MM.1S (cell line): ENCODE measurements around the gene ANO10.

Experiments used
- EZH2 ChIP-seq: fragments of 300-600 bp; sonication (generic); optimal IDR thresholded peaks from 2 replicates; pipeline ENCODE3; 2017; ENCODE audit warnings: low read depth, mild to moderate bottlenecking, antibody characterized with exemption, low read length, mixed read lengths
- TF ChIP-seq, protein P1 (sequence below): fragments of 300-600 bp; sonication (generic); IDR thresholded peaks from 2 replicates; pipeline ENCODE4 v1.5.1; 2016; ENCODE audit warnings: antibody characterized with exemption, low read length, mixed read lengths

DNA sequence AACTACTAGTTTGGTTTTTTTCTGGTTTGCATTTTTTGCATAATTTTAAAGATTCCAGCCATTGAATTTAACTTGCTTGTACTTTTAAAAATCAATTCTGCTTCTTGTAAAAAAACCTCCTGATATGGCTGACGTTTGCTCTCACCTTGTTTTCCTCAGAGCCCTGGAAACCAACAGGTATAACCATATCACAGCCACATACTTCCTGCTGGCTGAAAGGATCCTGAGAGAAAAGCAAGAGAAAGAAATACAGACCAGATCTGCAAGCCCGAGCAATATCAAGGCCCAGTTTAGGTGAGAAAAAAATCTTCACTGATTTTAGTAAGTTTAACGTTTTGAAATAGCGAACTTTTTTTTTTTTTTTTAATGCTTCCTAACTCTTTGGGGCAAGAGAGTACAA, 278.6 kb downstream of the ANO10 start:
- TF ChIP-seq, protein P1, sequence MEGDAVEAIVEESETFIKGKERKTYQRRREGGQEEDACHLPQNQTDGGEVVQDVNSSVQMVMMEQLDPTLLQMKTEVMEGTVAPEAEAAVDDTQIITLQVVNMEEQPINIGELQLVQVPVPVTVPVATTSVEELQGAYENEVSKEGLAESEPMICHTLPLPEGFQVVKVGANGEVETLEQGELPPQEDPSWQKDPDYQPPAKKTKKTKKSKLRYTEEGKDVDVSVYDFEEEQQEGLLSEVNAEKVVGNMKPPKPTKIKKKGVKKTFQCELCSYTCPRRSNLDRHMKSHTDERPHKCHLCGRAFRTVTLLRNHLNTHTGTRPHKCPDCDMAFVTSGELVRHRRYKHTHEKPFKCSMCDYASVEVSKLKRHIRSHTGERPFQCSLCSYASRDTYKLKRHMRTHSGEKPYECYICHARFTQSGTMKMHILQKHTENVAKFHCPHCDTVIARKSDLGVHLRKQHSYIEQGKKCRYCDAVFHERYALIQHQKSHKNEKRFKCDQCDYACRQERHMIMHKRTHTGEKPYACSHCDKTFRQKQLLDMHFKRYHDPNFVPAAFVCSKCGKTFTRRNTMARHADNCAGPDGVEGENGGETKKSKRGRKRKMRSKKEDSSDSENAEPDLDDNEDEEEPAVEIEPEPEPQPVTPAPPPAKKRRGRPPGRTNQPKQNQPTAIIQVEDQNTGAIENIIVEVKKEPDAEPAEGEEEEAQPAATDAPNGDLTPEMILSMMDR, result no peak
- no peak for TF ChIP-seq EZH2
